C4-2B (cell line): ENCODE results near the gene MICA.
A peak's percentile ranks its signal among the peaks of the same experiment; 100 is the strongest.
"Not testable (repeated sequence)": the region's sequence is repeated elsewhere in the genome, so short reads cannot be mapped to it uniquely, and the experiment has no call there.

Experiments
- H3K27ac ChIP-seq: fragments of 450-650 bp; 2 replicates; pipeline ENCODE4 v1.5.1; 2017
- CTCF ChIP-seq: fragments of 450-650 bp; conservative IDR thresholded peaks from 2 replicates; pipeline ENCODE4 v1.5.1; 2017; ENCODE audit warnings: mild to moderate bottlenecking
- ZFX ChIP-seq: fragments of 450-650 bp; IDR thresholded peaks from 2 replicates; pipeline ENCODE4 v1.6.1; 2017

The MICA gene

GRCh38 chr6:31430449-31430848, 27.1 kb downstream of the MICA start:
- TF ChIP-seq ZFX, result no peak
- TF ChIP-seq CTCF, result no peak

DNA sequence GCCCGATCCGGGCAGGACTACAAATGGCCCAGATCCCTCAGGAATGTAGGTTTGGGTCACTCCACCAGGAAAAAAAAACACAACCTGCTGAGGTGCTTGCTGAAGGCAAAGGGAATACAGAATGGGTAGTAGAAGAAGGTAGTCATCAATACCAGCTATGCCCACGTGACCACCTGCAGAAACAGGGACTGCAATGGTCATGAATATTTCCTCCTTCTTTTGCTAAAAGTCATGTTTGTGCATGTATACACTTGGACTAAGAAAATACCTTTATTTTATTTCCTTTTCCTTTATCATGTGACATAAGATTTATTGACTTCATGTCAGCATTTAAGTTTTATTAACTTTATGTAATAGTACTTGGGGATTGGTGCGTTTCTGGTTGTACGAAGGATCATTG, 31.7 kb downstream of the MICA start:
- not testable (repeated sequence) for H3K27ac ChIP-seq

More at GRCh38 chr6:31430449-31430848, 27.1 kb downstream of the MICA start:
- H3K27ac ChIP-seq, result no peak overlapping the region

DNA sequence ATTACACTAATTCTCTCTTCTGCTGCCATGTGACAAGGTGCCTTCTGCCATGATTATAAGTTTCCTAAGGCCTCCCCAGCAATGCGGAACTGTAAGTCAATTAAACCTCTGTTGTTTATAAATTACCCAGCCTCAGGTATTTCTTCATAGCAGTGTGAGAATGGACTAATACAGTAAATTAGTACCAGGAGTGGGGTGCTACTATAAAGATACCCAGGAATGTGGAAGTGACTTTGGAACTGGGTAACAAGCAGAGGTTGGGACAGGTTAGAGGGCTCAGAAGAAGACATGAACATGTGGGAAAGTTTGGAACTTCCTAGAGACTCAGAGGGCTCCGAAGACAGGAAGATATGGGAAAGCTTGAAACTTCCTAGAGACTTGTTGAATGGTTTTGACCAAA, 34.8 kb downstream of the MICA start:
- TF ChIP-seq ZFX (no peak), CTCF (no peak)
- no peak overlapping the region for H3K27ac ChIP-seq

DNA sequence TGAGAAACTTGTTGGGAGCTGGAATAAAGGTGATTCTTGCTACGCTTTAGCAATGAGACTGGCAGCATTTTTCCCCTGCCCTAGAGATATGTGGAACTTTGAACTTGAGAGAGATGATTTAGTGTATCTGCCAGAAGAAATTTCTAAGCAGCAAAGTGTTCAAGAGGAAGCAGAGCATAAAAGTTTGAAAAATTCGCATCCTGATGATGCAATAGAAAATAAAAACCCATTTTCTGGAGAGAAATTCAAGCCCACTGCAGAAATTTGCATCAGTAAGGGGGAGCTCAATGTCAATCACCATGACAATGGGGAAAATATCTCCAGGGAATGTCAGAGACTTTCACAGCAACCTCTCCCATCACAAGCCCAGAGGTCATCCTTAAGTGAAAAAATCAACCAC, 35.3 kb downstream of the MICA start:
- TF ChIP-seq ZFX (no peak), CTCF (no peak)
- no peak overlapping the region for H3K27ac ChIP-seq

DNA sequence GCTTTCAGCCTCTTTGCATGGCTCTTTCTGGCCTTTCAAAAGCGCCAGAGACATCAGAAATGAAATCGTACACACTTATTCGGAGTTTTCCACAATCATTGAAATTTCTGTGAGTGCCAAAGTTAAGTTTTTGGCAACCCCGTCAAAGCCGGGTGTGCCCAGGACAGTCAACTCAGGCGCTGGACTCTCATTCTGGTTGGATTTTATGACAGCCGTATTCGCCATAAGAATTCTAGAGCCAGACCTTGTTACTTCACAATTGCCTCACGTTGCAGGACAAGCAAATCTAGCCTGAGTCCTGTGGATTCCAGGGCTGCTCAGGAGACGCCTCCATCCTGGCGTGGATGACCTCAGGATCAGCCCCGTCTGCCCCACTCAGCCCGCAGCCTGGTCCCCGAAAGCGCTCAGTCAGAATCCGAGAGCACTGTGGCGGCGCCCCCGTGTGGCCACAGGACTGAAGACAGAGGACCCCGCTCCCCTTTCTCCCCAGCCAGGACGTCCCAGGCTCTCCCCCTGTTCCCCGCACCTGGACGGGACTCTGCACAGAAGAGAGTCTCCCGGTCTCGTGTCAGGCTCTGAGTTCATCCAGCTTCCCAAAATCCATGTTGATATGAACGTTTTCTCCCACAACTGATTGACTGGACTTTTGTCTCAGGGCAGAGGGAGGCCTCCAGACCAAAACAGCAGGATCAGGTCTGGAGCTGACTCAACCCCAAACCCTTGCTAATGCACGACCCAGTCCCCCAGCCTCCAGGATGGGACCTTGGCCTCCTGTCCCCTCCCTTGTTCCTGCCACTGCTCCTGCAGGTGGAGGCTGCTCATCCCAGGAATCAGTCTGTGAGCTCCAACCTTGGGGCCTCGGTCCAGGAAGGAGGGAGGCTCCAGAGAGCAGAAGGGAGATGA, 38.2 kb downstream of the MICA start:
- TF ChIP-seq CTCF (peak; percentile 92), ZFX (no peak)
- no peak overlapping the region for H3K27ac ChIP-seq

DNA sequence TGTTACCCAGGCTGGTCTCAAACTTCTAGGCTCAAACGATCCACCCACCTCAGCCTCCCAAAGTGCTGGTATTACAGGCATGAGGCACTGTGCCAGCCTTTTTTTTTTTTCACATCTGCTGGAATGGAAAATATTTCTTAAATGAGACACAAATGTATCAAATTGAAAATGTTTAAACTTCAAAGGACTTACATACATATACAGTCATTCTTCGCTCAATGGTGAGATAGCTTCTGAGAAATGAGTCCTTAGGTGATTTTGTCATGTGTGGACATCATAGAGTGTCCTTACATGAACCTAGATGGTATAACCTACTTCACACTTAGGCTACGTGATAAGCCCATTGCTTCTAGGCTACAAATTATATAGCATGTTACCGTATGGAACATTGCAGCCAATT, 43.1 kb downstream of the MICA start:
- no peak overlapping the region for H3K27ac ChIP-seq
- no peak for TF ChIP-seq CTCF
- TF ChIP-seq ZFX, result no peak

- H3K27ac ChIP-seq, result not testable (repeated sequence)
Measured at GRCh38 chr6:31446999-31447789, 43.8 kb downstream of the MICA start.

DNA sequence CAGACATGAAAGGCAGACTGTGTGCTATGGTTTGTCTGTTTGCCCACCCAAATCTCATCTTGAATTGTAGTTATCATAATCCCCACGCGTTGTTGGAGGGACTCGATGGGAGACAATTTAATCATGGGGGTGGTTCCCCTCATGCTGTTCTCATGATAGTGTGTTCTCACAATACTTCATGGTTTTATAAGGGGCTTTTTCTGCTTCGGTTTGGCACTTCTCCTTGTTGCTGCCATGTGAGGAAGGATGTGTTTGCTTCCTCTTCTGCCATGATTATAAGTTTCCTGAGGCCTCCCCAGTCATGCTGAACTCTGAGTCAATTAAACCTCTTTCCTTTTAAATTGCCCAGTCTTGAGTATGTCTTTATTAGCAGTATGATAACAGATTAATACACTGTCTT, 47.4 kb downstream of the MICA start:
- no peak for TF ChIP-seq CTCF
- TF ChIP-seq ZFX, result no peak
- no peak overlapping the region for H3K27ac ChIP-seq
